ENCODE data around the gene TSNAXIP1. TPM values are rescaled to one million over a fixed set of nuclear protein-coding genes. Genes with fewer than 3 reads are reported as not detected.
"Not testable (repeated sequence)": the region's sequence is repeated elsewhere in the genome, so short reads cannot be mapped to it uniquely, and the experiment has no call there.

TSNAXIP1 gene
- total RNA-seq, 1 donor from 2014 or later = 0.61 TPM

DNA sequence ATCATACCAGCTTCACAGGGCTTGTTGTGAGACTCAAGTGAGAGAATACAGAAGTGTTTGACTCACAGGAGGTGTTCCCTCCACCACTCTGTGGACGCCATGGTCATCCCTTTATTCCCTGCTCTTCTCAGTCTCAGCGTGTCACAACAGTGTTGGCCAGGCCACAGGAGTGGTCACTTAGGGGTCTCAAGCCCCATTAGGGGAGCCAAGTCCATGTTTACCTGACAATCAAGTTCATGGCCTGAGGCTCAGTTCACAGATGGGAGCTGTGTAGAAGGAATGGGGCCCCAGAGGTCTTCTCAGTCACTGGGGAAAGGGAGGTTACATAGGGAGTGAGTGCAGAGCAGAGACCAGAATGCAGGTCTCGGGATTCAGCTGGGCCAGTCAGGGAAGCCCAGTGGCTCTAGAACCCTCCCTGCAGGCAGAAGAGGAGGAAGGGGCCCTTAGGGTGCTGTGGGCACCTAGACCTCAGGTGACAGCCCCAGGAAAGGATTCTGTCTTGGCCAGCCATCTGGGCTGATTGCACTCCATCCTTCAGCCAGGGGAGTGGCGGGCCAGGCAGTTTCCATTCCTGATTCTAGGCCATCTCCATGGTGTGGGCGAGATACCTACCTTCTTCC lies 50.3 kb downstream of the TSNAXIP1 start:
- intact Hi-C loops (cut with micrococcal nuclease) = no loop called here

DNA sequence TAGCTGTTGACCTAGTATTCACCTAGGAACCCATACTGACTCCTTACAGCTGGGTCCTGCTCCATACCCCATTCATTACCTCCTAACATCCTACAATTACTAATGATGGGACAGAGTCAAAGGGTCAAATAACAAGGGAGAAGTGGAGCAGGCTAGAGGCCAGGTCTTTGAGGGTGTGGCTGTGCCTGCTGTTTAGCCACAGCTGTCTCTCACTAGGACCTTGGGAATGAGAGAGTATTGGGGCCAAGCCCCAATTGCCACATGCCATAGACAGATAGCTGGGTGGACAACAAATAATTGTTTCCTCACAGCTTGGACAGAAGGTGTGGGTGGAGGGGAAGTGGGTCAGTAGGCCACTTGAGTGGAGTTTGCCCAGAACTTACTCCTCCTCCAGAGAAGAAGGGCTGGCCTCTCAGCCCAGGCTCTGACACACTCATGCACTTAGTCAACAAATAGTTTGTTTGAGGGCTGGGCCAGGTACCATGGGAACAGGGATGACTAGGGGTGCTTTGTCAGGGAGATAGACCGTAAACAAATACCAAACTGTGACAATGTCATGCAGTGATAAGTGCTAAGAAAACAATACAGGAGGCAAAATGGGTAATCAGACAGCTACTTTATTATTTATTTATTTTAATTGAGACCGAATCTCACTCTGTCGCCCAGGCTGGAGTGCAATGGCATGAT lies 51.0 kb downstream of the TSNAXIP1 start:
- intact Hi-C loops (cut with micrococcal nuclease) = no loop called here

- intact Hi-C loops (cut with micrococcal nuclease) = no loop called here
Measured at GRCh38 chr16:67858500-67858899, 51.8 kb downstream of the TSNAXIP1 start.

GRCh38 chr16:67860589-67861398 lies 54.1 kb downstream of the TSNAXIP1 start:
- intact Hi-C loops (cut with micrococcal nuclease) = no loop called here

- intact Hi-C loops (cut with micrococcal nuclease) = no loop called here
Measured at GRCh38 chr16:67861877-67862276, 55.2 kb downstream of the TSNAXIP1 start.

DNA sequence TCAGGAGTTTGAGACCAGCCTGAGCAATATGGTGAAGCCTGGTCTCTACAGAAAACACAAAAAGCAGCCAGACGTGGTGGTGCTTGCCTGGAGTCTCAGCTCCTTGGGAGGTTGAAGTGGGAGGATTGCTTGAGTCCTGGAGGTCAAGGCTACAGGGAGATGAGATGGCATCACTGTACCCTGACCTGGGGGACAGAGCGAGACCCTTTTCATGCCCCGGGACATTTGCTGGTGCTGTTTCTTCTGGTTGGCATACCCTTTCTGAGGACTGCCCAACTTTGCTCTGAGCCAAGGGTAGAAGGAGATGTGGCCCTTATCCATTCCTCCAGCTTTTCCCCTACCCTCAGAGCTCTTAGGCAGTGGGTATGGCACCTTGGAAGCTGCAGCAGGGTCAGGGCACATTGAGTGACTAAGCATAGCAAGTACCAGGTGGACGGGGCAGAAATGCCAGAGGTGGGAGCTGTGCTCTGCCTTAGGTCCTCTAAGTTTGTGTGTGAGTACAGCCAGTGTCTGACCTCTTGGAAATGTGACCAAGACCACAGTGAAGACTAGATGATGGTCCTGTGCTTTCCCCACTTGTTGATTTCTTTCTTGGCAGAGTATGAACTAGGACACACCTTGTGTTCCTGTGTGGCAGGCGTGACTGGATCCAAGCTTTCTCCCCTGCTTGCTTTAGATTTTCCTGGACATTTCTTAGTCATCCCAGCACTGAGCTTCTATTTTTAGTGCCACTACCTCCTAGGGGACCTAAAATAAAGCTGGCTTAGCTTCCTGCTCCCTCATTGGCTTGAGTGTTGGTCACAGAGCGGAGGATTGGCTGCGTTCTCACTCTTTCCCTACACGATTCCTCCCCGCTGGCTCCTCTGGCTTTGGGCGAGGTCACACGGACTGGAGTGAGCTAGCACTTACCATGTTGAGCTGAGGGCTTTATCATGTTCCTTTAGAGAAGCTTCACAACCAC lies 56.2 kb downstream of the TSNAXIP1 start:
- intact Hi-C loops (cut with micrococcal nuclease) = no loop called here

- intact Hi-C loops (cut with micrococcal nuclease) = not testable (repeated sequence)
Measured at GRCh38 chr16:67864044-67864443, 57.4 kb downstream of the TSNAXIP1 start.

GRCh38 chr16:67864594-67864993 lies 57.9 kb downstream of the TSNAXIP1 start:
- intact Hi-C loops (cut with micrococcal nuclease) = no loop called here

DNA sequence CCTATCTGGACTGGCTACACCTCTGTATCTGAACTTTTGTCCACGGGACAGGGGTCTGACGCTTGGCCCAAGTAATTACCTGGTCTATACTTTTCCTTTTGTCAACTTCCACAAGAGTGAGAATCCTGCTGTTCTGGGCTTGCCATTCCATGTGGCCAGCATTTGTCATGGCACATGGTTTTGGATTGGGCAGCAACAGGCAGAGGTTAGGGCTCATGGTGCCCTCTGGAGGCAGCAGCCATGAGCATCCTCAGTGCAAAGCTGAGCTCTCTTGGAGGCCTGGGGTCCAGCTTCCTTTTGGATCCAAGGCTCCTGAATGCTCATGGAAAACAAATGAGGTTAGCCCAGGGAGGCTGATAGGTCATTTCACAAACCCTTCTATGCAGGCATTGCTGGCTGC lies 58.6 kb downstream of the TSNAXIP1 start:
- intact Hi-C loops (cut with micrococcal nuclease) = loop anchor here (1.0 kb wide), 2 partner anchors 49 to 193 kb away; no protein-coding TSS in a partner anchor

DNA sequence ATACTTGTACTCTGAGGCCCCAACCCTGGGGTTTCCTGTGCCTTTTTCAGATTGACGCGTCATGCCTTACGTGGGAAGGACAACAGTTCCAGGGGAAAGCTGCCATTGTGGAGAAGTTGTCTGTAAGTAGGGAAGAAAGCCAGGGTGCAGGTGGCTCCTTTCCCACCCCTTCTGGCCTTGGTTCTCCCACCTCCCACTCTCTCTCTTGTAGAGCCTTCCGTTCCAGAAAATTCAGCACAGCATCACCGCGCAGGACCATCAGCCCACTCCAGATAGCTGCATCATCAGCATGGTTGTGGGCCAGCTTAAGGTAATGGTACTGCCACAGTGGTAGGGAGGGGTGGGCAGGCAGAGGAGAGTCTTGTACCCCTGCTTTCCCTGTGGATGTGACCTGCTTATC lies 61.6 kb downstream of the TSNAXIP1 start:
- intact Hi-C loops (cut with micrococcal nuclease) = no loop called here

DNA sequence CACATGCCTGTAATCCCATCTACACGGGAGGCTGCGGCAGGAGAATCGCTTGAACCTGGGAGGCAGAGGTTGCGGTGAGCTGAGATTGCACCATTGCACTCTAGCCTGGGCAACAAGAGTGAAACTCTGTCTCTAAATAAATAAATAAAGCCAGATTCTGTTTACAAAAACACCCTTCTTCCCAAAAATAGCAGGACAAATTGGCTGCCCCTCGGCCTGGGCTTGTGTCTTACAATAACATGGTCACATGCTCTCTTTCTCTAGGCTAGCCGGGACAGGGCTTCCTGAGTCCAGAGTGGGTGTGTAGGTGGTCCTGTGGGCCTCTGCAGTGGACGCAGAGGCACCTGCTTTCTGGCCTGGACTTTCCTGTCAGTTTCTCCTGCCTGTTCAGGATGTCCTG lies 63.0 kb downstream of the TSNAXIP1 start:
- intact Hi-C loops (cut with micrococcal nuclease) = loop anchor here (5.0 kb wide), 2 partner anchors 193 to 368 kb away; partner anchors contain the start of gene ESRP2

GRCh38 chr16:67871256-67871655 lies 64.6 kb downstream of the TSNAXIP1 start:
- intact Hi-C loops (cut with micrococcal nuclease) = loop anchor here (5.0 kb wide), 2 partner anchors 191 to 366 kb away; partner anchors contain the start of gene ESRP2

GRCh38 chr16:67872131-67872630 lies 65.5 kb downstream of the TSNAXIP1 start:
- intact Hi-C loops (cut with micrococcal nuclease) = loop anchor here (1.0 to 5.0 kb wide), 9 partner anchors 26 to 365 kb away; partner anchors contain the start of genes C16orf86, ENKD1, ESRP2 and NUTF2

DNA sequence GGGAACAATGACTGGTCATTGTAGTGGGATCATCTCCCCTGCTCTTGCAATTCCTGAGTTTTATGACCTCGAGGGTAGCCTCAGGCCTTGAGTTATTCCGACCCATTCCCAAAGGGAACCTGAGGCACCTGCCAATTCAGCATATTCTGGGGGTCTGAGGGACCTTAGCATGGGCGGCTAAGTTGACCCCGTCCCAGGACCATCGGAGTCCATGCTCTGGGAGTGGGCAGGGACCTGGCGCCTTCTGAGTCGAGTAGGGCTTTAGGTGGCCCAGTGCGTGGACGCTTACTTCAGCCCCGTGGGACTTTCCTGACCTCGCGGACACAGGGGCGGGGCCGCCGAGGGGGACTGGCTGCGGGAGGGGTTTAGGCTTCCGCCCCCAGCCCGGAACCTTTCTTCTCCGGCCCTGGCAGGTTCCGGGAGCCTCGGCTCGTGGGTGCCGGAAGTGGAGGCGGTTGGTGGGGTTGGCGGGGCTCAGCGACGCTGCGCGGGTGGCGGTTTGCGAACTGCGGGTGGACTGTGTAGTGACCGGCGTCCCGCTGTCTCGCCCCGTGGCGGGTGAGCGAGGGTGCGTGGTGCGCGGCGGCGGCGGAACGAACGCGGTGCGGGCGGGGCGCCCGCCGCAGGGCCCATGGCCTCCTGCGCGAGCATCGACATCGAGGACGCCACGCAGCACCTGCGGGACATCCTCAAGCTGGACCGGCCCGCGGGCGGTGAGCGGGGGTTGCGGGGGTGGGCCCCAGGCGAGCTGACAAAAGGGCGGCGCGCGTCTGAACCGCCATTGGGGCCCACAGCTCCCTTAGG lies 66.1 kb downstream of the TSNAXIP1 start, which contains the start of gene EDC4:
Gene EDC4 (plus strand): TSS at position 422 of the 804 bp plus-strand sequence. CDS start 210 bp downstream, at position 632.
- intact Hi-C loops (cut with micrococcal nuclease) = loop anchor here (1.0 to 5.0 kb wide), 11 partner anchors 20 to 364 kb away; partner anchors contain the start of genes C16orf86, ENKD1, ESRP2 and NUTF2

GRCh38 chr16:67873435-67874370 lies 67.0 kb downstream of the TSNAXIP1 start:
- intact Hi-C loops (cut with micrococcal nuclease) = loop anchor here (1.0 to 5.0 kb wide), 7 partner anchors 20 to 364 kb away; partner anchors contain the start of genes C16orf86, ENKD1, ESRP2 and PSKH1

DNA sequence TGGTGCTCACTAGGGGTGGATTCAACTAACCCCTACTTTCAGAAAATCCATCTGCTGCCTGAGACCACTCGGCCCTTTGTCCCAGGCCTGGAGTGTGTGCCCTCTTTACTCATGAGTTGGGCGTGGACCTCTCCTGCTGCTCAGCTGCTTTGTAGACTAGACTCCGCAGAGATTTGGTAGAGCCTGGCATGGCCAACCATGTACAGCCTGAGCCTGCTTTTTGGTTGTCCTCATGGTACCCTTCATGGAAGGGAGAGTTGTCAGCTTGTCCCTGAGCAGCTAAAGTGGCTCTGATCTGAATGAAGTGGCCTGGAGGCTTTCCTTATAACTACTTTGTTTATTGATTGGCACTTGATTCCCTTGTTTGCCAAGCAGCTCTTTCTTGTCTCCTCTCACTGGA lies 67.7 kb downstream of the TSNAXIP1 start:
- intact Hi-C loops (cut with micrococcal nuclease) = loop anchor here (5.0 kb wide), 2 partner anchors 188 to 363 kb away; partner anchors contain the start of gene ESRP2

DNA sequence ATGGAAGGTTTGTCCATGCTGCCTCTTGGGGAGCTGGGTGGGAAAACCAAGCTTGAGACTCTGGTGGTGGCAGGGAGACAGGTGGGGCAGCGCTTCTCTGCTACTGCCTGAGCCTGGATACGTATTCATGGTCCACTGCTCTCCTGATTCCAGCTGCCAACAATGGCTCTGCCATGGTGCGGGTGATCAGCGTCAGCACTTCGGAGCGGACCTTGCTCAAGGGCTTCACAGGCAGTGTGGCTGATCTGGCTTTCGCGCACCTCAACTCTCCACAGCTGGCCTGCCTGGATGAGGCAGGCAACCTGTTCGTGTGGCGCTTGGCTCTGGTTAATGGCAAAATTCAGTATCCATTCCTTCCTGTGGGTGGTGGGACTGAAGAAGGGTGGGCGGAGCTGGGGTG lies 70.4 kb downstream of the TSNAXIP1 start:
- intact Hi-C loops (cut with micrococcal nuclease) = no loop called here

Data from T-helper 1 cell treated with Interleukin-12 subunit alpha and Interleukin-12 subunit beta and Interleukin-4 antibody, amounts not matched to agents 30 ng/mL and 1 ng/mL, for 36 hours (primary cell).